ENCODE measurements around the gene ANKRD31. TPM values are rescaled to one million over a fixed set of nuclear protein-coding genes. Genes with fewer than 3 reads are reported as not detected.
"Not testable (repeated sequence)": the region's sequence is repeated elsewhere in the genome, so short reads cannot be mapped to it uniquely, and the experiment has no call there.

ANKRD31 gene
- total RNA-seq, 1 experiment from 2014 or later: 0.07 TPM

GRCh38 chr5:75243100-75243499, 6.4 kb upstream of the ANKRD31 start:
- in situ Hi-C loops (cut with HindIII; ENCODE audit: low pct_unique_long_range_greater_than_20kb, low sequenced_read_pairs): no loop called here
- DNase-seq (ENCODE audit: low read depth): no peak

- no peak for DNase-seq (ENCODE audit: low read depth)
- in situ Hi-C loops (cut with HindIII; ENCODE audit: low pct_unique_long_range_greater_than_20kb, low sequenced_read_pairs): no loop called here
Observed at GRCh38 chr5:75242067-75242466, 5.4 kb upstream of the ANKRD31 start.

- no peak for DNase-seq (ENCODE audit: low read depth)
- in situ Hi-C loops (cut with HindIII; ENCODE audit: low pct_unique_long_range_greater_than_20kb, low sequenced_read_pairs): no loop called here
Observed at GRCh38 chr5:75239681-75240080, 3.0 kb upstream of the ANKRD31 start.

GRCh38 chr5:75235711-75236110, 967 bp downstream of the ANKRD31 start:
- in situ Hi-C loops (cut with HindIII; ENCODE audit: low pct_unique_long_range_greater_than_20kb, low sequenced_read_pairs): no loop called here
- peak; percentile 14 for DNase-seq (ENCODE audit: low read depth)

GRCh38 chr5:75234251-75234650, 2.4 kb downstream of the ANKRD31 start:
- no peak for DNase-seq (ENCODE audit: low read depth)
- in situ Hi-C loops (cut with HindIII; ENCODE audit: low pct_unique_long_range_greater_than_20kb, low sequenced_read_pairs): no loop called here

- DNase-seq (ENCODE audit: low read depth): no peak
- in situ Hi-C loops (cut with HindIII; ENCODE audit: low pct_unique_long_range_greater_than_20kb, low sequenced_read_pairs): no loop called here
Observed at GRCh38 chr5:75226916-75227315, 9.8 kb downstream of the ANKRD31 start.

GRCh38 chr5:75225506-75225905, 11.2 kb downstream of the ANKRD31 start:
- no peak for DNase-seq (ENCODE audit: low read depth)
- in situ Hi-C loops (cut with HindIII; ENCODE audit: low pct_unique_long_range_greater_than_20kb, low sequenced_read_pairs): no loop called here

GRCh38 chr5:75220787-75221186, 15.9 kb downstream of the ANKRD31 start:
- in situ Hi-C loops (cut with HindIII; ENCODE audit: low pct_unique_long_range_greater_than_20kb, low sequenced_read_pairs); DNase-seq (ENCODE audit: low read depth): not testable (repeated sequence)

- in situ Hi-C loops (cut with HindIII; ENCODE audit: low pct_unique_long_range_greater_than_20kb, low sequenced_read_pairs): no loop called here
- no peak for DNase-seq (ENCODE audit: low read depth)
Observed at GRCh38 chr5:75214928-75215327, 21.8 kb downstream of the ANKRD31 start.

- no peak for DNase-seq (ENCODE audit: low read depth)
- in situ Hi-C loops (cut with HindIII; ENCODE audit: low pct_unique_long_range_greater_than_20kb, low sequenced_read_pairs): no loop called here
Observed at GRCh38 chr5:75214409-75214808, 22.3 kb downstream of the ANKRD31 start.

- in situ Hi-C loops (cut with HindIII; ENCODE audit: low pct_unique_long_range_greater_than_20kb, low sequenced_read_pairs): no loop called here
- no peak for DNase-seq (ENCODE audit: low read depth)
Observed at GRCh38 chr5:75203604-75204003, 33.1 kb downstream of the ANKRD31 start.

GRCh38 chr5:75202935-75203334, 33.7 kb downstream of the ANKRD31 start:
- in situ Hi-C loops (cut with HindIII; ENCODE audit: low pct_unique_long_range_greater_than_20kb, low sequenced_read_pairs): no loop called here
- DNase-seq (ENCODE audit: low read depth): no peak

- in situ Hi-C loops (cut with HindIII; ENCODE audit: low pct_unique_long_range_greater_than_20kb, low sequenced_read_pairs): no loop called here
- no peak for DNase-seq (ENCODE audit: low read depth)
Observed at GRCh38 chr5:75200776-75201175, 35.9 kb downstream of the ANKRD31 start.

GRCh38 chr5:75199946-75200345, 36.7 kb downstream of the ANKRD31 start:
- in situ Hi-C loops (cut with HindIII; ENCODE audit: low pct_unique_long_range_greater_than_20kb, low sequenced_read_pairs): no loop called here

GRCh38 chr5:75199071-75199470, 37.6 kb downstream of the ANKRD31 start:
- DNase-seq (ENCODE audit: low read depth): no peak
- in situ Hi-C loops (cut with HindIII; ENCODE audit: low pct_unique_long_range_greater_than_20kb, low sequenced_read_pairs): no loop called here

More at GRCh38 chr5:75199946-75200345, 36.7 kb downstream of the ANKRD31 start:
- no peak for DNase-seq (ENCODE audit: low read depth)

GRCh38 chr5:75197745-75198144, 38.9 kb downstream of the ANKRD31 start:
- in situ Hi-C loops (cut with HindIII; ENCODE audit: low pct_unique_long_range_greater_than_20kb, low sequenced_read_pairs): no loop called here
- DNase-seq (ENCODE audit: low read depth): no peak

GRCh38 chr5:75192804-75193203, 43.9 kb downstream of the ANKRD31 start:
- DNase-seq (ENCODE audit: low read depth): no peak
- in situ Hi-C loops (cut with HindIII; ENCODE audit: low pct_unique_long_range_greater_than_20kb, low sequenced_read_pairs): no loop called here

- in situ Hi-C loops (cut with HindIII; ENCODE audit: low pct_unique_long_range_greater_than_20kb, low sequenced_read_pairs): no loop called here
- no peak for DNase-seq (ENCODE audit: low read depth)
Observed at GRCh38 chr5:75192264-75192663, 44.4 kb downstream of the ANKRD31 start.

GRCh38 chr5:75190227-75190626, 46.5 kb downstream of the ANKRD31 start:
- in situ Hi-C loops (cut with HindIII; ENCODE audit: low pct_unique_long_range_greater_than_20kb, low sequenced_read_pairs): no loop called here
- no peak for DNase-seq (ENCODE audit: low read depth)

GRCh38 chr5:75189353-75189752, 47.3 kb downstream of the ANKRD31 start:
- in situ Hi-C loops (cut with HindIII; ENCODE audit: low pct_unique_long_range_greater_than_20kb, low sequenced_read_pairs): no loop called here
- DNase-seq (ENCODE audit: low read depth): no peak

- DNase-seq (ENCODE audit: low read depth): no peak
Observed at GRCh38 chr5:75185763-75186162, 50.9 kb downstream of the ANKRD31 start.

More at GRCh38 chr5:75185763-75186162, 50.9 kb downstream of the ANKRD31 start:
- in situ Hi-C loops (cut with HindIII; ENCODE audit: low pct_unique_long_range_greater_than_20kb, low sequenced_read_pairs): no loop called here
